H1 (cell line): ENCODE measurements around the gene CRYBG3. TPM values are rescaled to one million over a fixed set of nuclear protein-coding genes. Genes with fewer than 3 reads are reported as not detected.
A peak's percentile ranks its signal among the peaks of the same experiment; 100 is the strongest.

Experiments
- CTCF ChIA-PET: fragments of 300-600 bp; sonication (Branson Sonifier 250); formaldehyde crosslinking; loops from one replicate; lab custom pipeline; 2021; ENCODE audit not compliant: partially characterized antibody; lab: Charles Lee
- POLR2A ChIA-PET: fragments of 300-600 bp; sonication (Branson Sonifier 250); formaldehyde crosslinking; loops from one replicate; lab custom pipeline; 2021; ENCODE audit warnings: inconsistent platforms; ENCODE audit not compliant: partially characterized antibody; lab: Charles Lee
- DNase-seq, 2 experiments: peaks; one replicate each; pipeline versions ENCODE4 v3.0.0 to v3.0.0-alpha.2; 2010 to 2022; ENCODE audit warnings: low spot score in 2 of 2, low read depth in 1 of 2, mixed read lengths in 1 of 2
- FAIRE-seq: peaks from 2 replicates; lab custom pipeline; 2011; peaks lifted over from hg19 to GRCh38; lab: Jason Lieb, UNC
- H2AFZ ChIP-seq: 2 replicates; pipeline ENCODE4 v1.8.1; 2012; ENCODE audit warnings: low read length, inconsistent platforms
- H2AK5ac ChIP-seq: 2 replicates; pipeline ENCODE4 v1.6.1; 2013; ENCODE audit warnings: low read depth, low read length
- H2BK120ac ChIP-seq: replicated peaks from 2 replicates; pipeline ENCODE3; 2013; ENCODE audit warnings: low read depth, low read length, inconsistent platforms
- H2BK12ac ChIP-seq: 2 replicates; pipeline ENCODE4 v1.6.1; 2013; ENCODE audit warnings: low read depth, low read length
- H2BK15ac ChIP-seq: 2 replicates; pipeline ENCODE4 v1.6.1; 2013; ENCODE audit warnings: low read length
- H2BK20ac ChIP-seq: 2 replicates; pipeline ENCODE4 v1.6.1; 2013; ENCODE audit warnings: low read length
- H2BK5ac ChIP-seq: 2 replicates; pipeline ENCODE4 v1.6.1; 2013; ENCODE audit warnings: low read depth, low read length
- H3K14ac ChIP-seq: 2 replicates; pipeline ENCODE4 v1.6.1; 2013; ENCODE audit warnings: inconsistent platforms; ENCODE audit not compliant: insufficient read length
- H3K18ac ChIP-seq: 2 replicates; pipeline ENCODE4 v1.6.1; 2013; ENCODE audit warnings: low read length; ENCODE audit errors: extremely low read depth
- H3K23ac ChIP-seq: 2 replicates; pipeline ENCODE4 v1.6.1; 2013; ENCODE audit warnings: inconsistent platforms; ENCODE audit not compliant: insufficient read length
- H3K23me2 ChIP-seq: 2 replicates; pipeline ENCODE4 v1.6.1; 2013; ENCODE audit warnings: low read depth, low read length
- H3K27ac ChIP-seq: 2 replicates; pipeline ENCODE4 v1.6.1; 2011; ENCODE audit warnings: low read depth, low read length, inconsistent platforms
- H3K27me3 ChIP-seq, 4 experiments: replicated peaks in 1 of 4; 1 replicate in 1 of 4; 2 replicates in 3 of 4; pipeline versions ENCODE4 v1.6.1 to v1.8.1; 2011 to 2013; ENCODE audit warnings: low read length in 3 of 4, mild to moderate bottlenecking in 3 of 4, inconsistent platforms in 2 of 4, mixed read lengths in 2 of 4, moderate library complexity in 1 of 4; ENCODE audit not compliant: control insufficient read depth in 3 of 4, insufficient read depth in 3 of 4; ENCODE audit errors: extremely low read depth in 1 of 4
- H3K36me3 ChIP-seq, 4 experiments: 2 replicates each; pipeline versions ENCODE4 v1.6.1 to v1.8.1; 2011 to 2013; ENCODE audit warnings: mild to moderate bottlenecking in 4 of 4, low read length in 3 of 4, moderate library complexity in 2 of 4, control low read depth in 1 of 4, inconsistent platforms in 1 of 4; ENCODE audit not compliant: insufficient read depth in 4 of 4, control insufficient read depth in 2 of 4
- H3K4ac ChIP-seq: replicated peaks from 2 replicates; pipeline ENCODE3; 2013; ENCODE audit warnings: low read length, low read depth, mixed read lengths, inconsistent platforms; ENCODE audit not compliant: insufficient read length
- H3K4me1 ChIP-seq, 4 experiments: replicated peaks in 1 of 4; 1 replicate in 1 of 4; 2 replicates in 3 of 4; pipeline versions ENCODE4 v1.6.1 to v1.8.1; 2011 to 2013; ENCODE audit warnings: low read length in 3 of 4, inconsistent platforms in 2 of 4, mixed read lengths in 1 of 4; ENCODE audit not compliant: insufficient read depth in 4 of 4, control insufficient read depth in 3 of 4
- H3K4me2 ChIP-seq, 2 experiments: 2 replicates each; pipeline versions ENCODE4 v1.6.1 to v1.8.1; 2011 to 2013; ENCODE audit warnings: low read depth in 2 of 2, low read length in 2 of 2, control low read depth in 1 of 2, inconsistent platforms in 1 of 2, mild to moderate bottlenecking in 1 of 2; ENCODE audit not compliant: insufficient read depth in 1 of 2
- H3K4me3 ChIP-seq, 4 experiments: fragments of 200-600, 300-600 bp in 1 of 4; sonication (generic), shearing (Covaris generic), sonication (Bioruptor Twin) in 1 of 4; 2 replicates each; pipeline versions ENCODE4 v1.5.1 to v1.8.1; 2011 to 2016; ENCODE audit warnings: low read length in 4 of 4, low read depth in 3 of 4, control low read depth in 2 of 4, inconsistent platforms in 2 of 4, mild to moderate bottlenecking in 2 of 4, mixed read lengths in 1 of 4, moderate library complexity in 1 of 4; ENCODE audit not compliant: insufficient read depth in 2 of 4; ENCODE audit errors: extremely low read depth in 1 of 4
- H3K56ac ChIP-seq: replicated peaks from 2 replicates; pipeline ENCODE3; 2013; ENCODE audit warnings: low read depth, mild to moderate bottlenecking, mixed read lengths, low read length, inconsistent platforms; ENCODE audit not compliant: insufficient read length
- H3K79me1 ChIP-seq: 2 replicates; pipeline ENCODE4 v1.6.1; 2013; ENCODE audit warnings: low read depth, low read length, control low read depth
- H3K79me2 ChIP-seq, 2 experiments: 2 replicates each; pipeline versions ENCODE4 v1.6.1 to v1.8.1; 2012 to 2013; ENCODE audit warnings: low read length in 2 of 2, mild to moderate bottlenecking in 2 of 2, inconsistent platforms in 1 of 2; ENCODE audit not compliant: insufficient read depth in 2 of 2, control insufficient read depth in 1 of 2
- H3K9ac ChIP-seq, 4 experiments: replicated peaks in 1 of 4; 1 replicate in 1 of 4; 2 replicates in 3 of 4; pipeline versions ENCODE4 v1.6.1 to v1.8.1; 2011 to 2013; ENCODE audit warnings: low read depth in 3 of 4, low read length in 3 of 4, control low read depth in 2 of 4, mild to moderate bottlenecking in 2 of 4, moderate library complexity in 2 of 4, inconsistent platforms in 1 of 4; ENCODE audit errors: extremely low read depth in 1 of 4
- H3K9me3 ChIP-seq, 2 experiments: 2 replicates each; pipeline versions ENCODE4 v1.6.1 to v1.8.1; 2012 to 2013; ENCODE audit warnings: mild to moderate bottlenecking in 2 of 2, moderate library complexity in 2 of 2, control low read depth in 1 of 2, inconsistent platforms in 1 of 2, low read depth in 1 of 2, low read length in 1 of 2, mixed read lengths in 1 of 2; ENCODE audit not compliant: insufficient read depth in 2 of 2
- H4K20me1 ChIP-seq, 2 experiments: replicated peaks in 1 of 2; 2 replicates each; pipeline versions ENCODE3 to v1.8.1; 2011 to 2013; ENCODE audit warnings: inconsistent platforms in 2 of 2, low read length in 2 of 2, mild to moderate bottlenecking in 1 of 2; ENCODE audit not compliant: insufficient read depth in 2 of 2, control insufficient read depth in 1 of 2
- H4K5ac ChIP-seq: 2 replicates; pipeline ENCODE4 v1.6.1; 2013; ENCODE audit warnings: low read length, low read depth, mixed read lengths, inconsistent platforms; ENCODE audit not compliant: insufficient read length
- H4K8ac ChIP-seq: 2 replicates; pipeline ENCODE4 v1.8.0; 2013; ENCODE audit warnings: mild to moderate bottlenecking, moderate library complexity, low read length, inconsistent platforms; ENCODE audit not compliant: insufficient read depth; ENCODE audit errors: extremely low read depth
- H4K91ac ChIP-seq: replicated peaks from 2 replicates; pipeline ENCODE3; 2013; ENCODE audit warnings: low read length, mixed read lengths, inconsistent platforms; ENCODE audit not compliant: insufficient read length
- CTCF ChIP-seq, 3 experiments: IDR thresholded peaks; 1 replicate in 2 of 3; 2 replicates in 1 of 3; pipeline versions ENCODE4 v1.5.1 to v1.6.1; 2011; ENCODE audit warnings: low read length in 3 of 3, mild to moderate bottlenecking in 3 of 3, inconsistent platforms in 2 of 3, low read depth in 1 of 3, moderate library complexity in 1 of 3; ENCODE audit not compliant: insufficient read depth in 1 of 3; ENCODE audit errors: control extremely low read depth in 1 of 3
- RAD21 ChIP-seq, 2 experiments: IDR thresholded peaks in 1 of 2; conservative IDR thresholded peaks in 1 of 2; 2 replicates each; pipeline ENCODE4 v1.6.1; 2011; ENCODE audit warnings: low read depth in 2 of 2, low read length in 2 of 2, improper control_type of control experiment in 1 of 2, inconsistent platforms in 1 of 2, mild to moderate bottlenecking in 1 of 2, moderate library complexity in 1 of 2
- TAF7 ChIP-seq: optimal IDR thresholded peaks from 2 replicates; pipeline ENCODE3; 2011; ENCODE audit warnings: low read depth, mild to moderate bottlenecking, inconsistent platforms, low read length, moderate library complexity, borderline replicate concordance
- WGBS, 2 experiments: shearing (Covaris generic) in 1 of 2; methylation state at CpG; one replicate each; pipeline versions ENCODE4 v1.1.6 to v1.1.7; 2013 to 2015; ENCODE audit warnings: low lambda C conversion rate in 2 of 2, mixed read lengths in 2 of 2, inconsistent platforms in 1 of 2, low coverage in 1 of 2, missing lambda C conversion rate in 1 of 2; ENCODE audit not compliant: insufficient replicate concordance in 2 of 2, insufficient coverage in 1 of 2, insufficient read length in 1 of 2; ENCODE audit errors: extremely low coverage in 1 of 2, missing lambda C conversion rate in 1 of 2; 5-methylcytosine and 5-hydroxymethylcytosine counted together
- polyA plus RNA-seq, 7 experiments: library from polyadenylated mRNA; depleted of rRNA in 3 of 7; stranded (reverse) in 5 of 7; unstranded in 2 of 7; fragments of >200 nt in 5 of 7; fragments of 200-250 nt in 2 of 7; gene quantifications; 1 replicate in 5 of 7; 2 replicates in 1 of 7; 4 replicates in 1 of 7; pipeline versions ENCODE4 v1.2.1 to v1.2.3, GENCODE V29; 2011 to 2013; ENCODE audit warnings: missing spikeins in 2 of 7, mixed read lengths in 2 of 7
- total RNA-seq: library from RNA; stranded (reverse); fragmentation: NEBNext Ultra II Directional; extraction: Animal tissue kit (Norgen Biotek cat#: 25700); gene quantifications from 2 replicates; pipeline ENCODE4 v1.2.1, GENCODE V29; 2021

Gene CRYBG3
- total and polyA plus RNA-seq, 2 of the 8 experiments (the other 6 are each of a cell fraction or from before 2014, with no cell fraction given), result 2.1 to 8.0 TPM

GRCh38 chr3:97967966-97968365 lies 146.2 kb downstream of the CRYBG3 start:
- Histone ChIP-seq H3K23ac (no peak overlapping the region), H3K36me3 (no peaks in the 10 kb centered on the region; a peak in 1 of 8 replicates), H3K56ac (no peak overlapping the region), H3K14ac (no peak overlapping the region), H3K9ac (no peak overlapping the region), H2BK12ac (no peak overlapping the region), H2BK15ac (no peak overlapping the region), H4K5ac (no peak overlapping the region), H3K27ac (no peak overlapping the region), H2BK120ac (no peak overlapping the region), H2BK5ac (no peak overlapping the region), H2AK5ac (no peak overlapping the region), H3K18ac (no peak overlapping the region), H4K20me1 (no peaks in the 10 kb centered on the region), H3K23me2 (peaks cover 4% of the 10 kb centered on the region; the same call in 1 of the 2 replicates), H3K4me2 (no peak overlapping the region), H2AFZ (no peak overlapping the region), H3K79me1 (peaks cover 2% of the 10 kb centered on the region; the same call in 1 of the 2 replicates), H3K9me3 (no peaks in the 10 kb centered on the region), H4K8ac (no peak overlapping the region), H3K27me3 (no peaks in the 10 kb centered on the region), H3K4ac (no peak overlapping the region), H4K91ac (no peak overlapping the region), H3K4me3 (no peak overlapping the region), H3K79me2 (no peaks in the 10 kb centered on the region), H2BK20ac (no peak overlapping the region), H3K4me1 (no peaks in the 10 kb centered on the region)
- DNase-seq (no peak), FAIRE-seq (no peak)
- ChIA-PET CTCF (interaction anchor here (0.5 to 3.1 kb wide), 23 partner anchors 9 to 944 kb away, joined by 3 to 23 read pairs (median 3); partner anchors contain the start of genes ARL6 and CRYBG3), POLR2A (interaction anchor here (0.6 to 1.6 kb wide), 4 partner anchors 9 to 22 kb away, joined by 3 to 4 read pairs (median 3); no protein-coding TSS in a partner anchor)
- TF ChIP-seq RAD21 (IDR thresholded peaks at IDR 0.05 in 1 of 2, conservative IDR thresholded peaks at IDR 0.05 in 1 of 2; ENCODE audit: low read depth in 2 of 2, low read length in 2 of 2) (peak; percentile 62 to 73), CTCF (IDR thresholded peaks at IDR 0.05; ENCODE audit: control extremely low read depth in 1 of 3, insufficient read depth in 1 of 3, low read depth in 1 of 3, low read length in 3 of 3) (peak; percentile 53 to 79 (median 67)), TAF7 (no peak)
- 82% methylated on average over 8 of the region's 8 CpGs; no CpG with 5 or more reads in 1 of the 2 experiments for WGBS, 2 experiments
